Measurements from ENCODE around the gene THAP2. TPM values are rescaled to one million over a fixed set of nuclear protein-coding genes. Genes with fewer than 3 reads are reported as not detected.

THAP2 gene
- polyA plus RNA-seq, 2 of the 4 experiments (the other 2 are of a cell fraction) = 3.6 to 8.5 TPM

DNA sequence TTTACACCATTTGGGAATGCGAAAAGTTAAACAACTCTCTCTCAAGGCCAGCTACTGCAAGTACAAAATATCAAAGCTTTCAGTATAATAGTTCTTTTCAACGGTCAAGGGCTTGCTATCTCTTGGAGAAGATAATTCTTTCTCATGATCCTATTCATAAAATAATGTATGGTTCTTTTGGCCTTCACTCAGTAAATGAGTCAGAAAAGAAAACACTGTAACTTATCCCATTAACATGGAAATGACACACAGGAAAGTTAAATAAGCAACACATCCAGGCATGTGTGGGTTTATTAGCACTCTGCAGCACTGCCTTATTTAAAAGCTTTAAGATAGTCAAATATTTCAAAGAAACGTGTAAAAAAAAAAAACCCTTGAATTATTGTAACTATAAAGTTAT, 37.3 kb upstream of the THAP2 start (continued):
- TF ChIP-seq, protein P1, sequence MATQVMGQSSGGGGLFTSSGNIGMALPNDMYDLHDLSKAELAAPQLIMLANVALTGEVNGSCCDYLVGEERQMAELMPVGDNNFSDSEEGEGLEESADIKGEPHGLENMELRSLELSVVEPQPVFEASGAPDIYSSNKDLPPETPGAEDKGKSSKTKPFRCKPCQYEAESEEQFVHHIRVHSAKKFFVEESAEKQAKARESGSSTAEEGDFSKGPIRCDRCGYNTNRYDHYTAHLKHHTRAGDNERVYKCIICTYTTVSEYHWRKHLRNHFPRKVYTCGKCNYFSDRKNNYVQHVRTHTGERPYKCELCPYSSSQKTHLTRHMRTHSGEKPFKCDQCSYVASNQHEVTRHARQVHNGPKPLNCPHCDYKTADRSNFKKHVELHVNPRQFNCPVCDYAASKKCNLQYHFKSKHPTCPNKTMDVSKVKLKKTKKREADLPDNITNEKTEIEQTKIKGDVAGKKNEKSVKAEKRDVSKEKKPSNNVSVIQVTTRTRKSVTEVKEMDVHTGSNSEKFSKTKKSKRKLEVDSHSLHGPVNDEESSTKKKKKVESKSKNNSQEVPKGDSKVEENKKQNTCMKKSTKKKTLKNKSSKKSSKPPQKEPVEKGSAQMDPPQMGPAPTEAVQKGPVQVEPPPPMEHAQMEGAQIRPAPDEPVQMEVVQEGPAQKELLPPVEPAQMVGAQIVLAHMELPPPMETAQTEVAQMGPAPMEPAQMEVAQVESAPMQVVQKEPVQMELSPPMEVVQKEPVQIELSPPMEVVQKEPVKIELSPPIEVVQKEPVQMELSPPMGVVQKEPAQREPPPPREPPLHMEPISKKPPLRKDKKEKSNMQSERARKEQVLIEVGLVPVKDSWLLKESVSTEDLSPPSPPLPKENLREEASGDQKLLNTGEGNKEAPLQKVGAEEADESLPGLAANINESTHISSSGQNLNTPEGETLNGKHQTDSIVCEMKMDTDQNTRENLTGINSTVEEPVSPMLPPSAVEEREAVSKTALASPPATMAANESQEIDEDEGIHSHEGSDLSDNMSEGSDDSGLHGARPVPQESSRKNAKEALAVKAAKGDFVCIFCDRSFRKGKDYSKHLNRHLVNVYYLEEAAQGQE (IDR thresholded peaks at IDR 0.05) = no peak
- TF ChIP-seq TFCP2L1 (CRISPR knock-in tag; IDR thresholded peaks at IDR 0.05) (no peak), JUN (IDR thresholded peaks at IDR 0.05) (no peak), FOSB (CRISPR knock-in tag; IDR thresholded peaks at IDR 0.05) (no peak), ZNF302 (CRISPR knock-in tag; IDR thresholded peaks at IDR 0.05) (no peak), POLR2A (IDR thresholded peaks at IDR 0.05; ENCODE audit: low read length) (no peak), TP53 (CRISPR knock-in tag; IDR thresholded peaks at IDR 0.05) (no peak), RNF2 (IDR thresholded peaks at IDR 0.05; ENCODE audit: borderline replicate concordance, low read depth) (no peak)

DNA sequence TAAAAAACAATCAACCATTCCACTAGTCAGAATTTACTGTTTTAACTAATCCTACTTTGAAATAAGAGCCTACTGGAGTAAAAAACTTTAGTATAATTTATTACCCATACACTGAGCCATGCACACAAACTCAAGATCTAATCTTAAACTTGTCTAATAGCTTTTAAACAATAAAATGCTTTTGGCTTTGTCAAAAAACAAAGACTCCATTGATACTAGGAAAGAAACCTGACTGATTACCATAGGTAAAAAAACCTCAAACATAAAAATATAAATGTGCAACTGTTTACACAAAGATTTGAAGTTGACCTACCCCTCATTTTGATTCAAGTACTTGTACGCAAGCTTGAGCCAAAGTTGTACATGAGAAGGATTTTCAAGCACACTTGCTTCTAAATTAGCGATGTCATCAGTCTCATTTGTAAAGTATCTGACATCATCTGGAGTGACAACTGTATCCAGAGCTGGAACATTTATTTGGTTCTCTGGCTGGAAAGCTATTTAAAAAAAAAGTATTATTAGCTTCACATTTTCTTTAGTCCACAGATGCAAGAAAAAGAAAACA, 36.6 kb upstream of the THAP2 start:
- ATAC-seq = no peak
- WGBS (ENCODE audit: missing lambda C conversion rate) = 91% methylated on average over 2 of the region's 2 CpGs
- POLR2A ChIA-PET = no interaction called here
- Histone ChIP-seq H3K27ac (no peak overlapping the region), H3K4me2 (no peak overlapping the region), H3K9me3 (no peaks in the 10 kb centered on the region), H3K4me1 (no peaks in the 10 kb centered on the region), H3K4me3 (no peak overlapping the region)
- FAIRE-seq = no peak
- CTCF ChIA-PET = interaction anchor here (0.5 to 1.9 kb wide), 2 partner anchors 9 to 11 kb away, joined by 3 to 6 read pairs; no protein-coding TSS in a partner anchor
- DNase-seq (ENCODE audit: low read depth in 1 of 2, low spot score in 1 of 2) = no peak
- no peak for TF ChIP-seq RNF2 (IDR thresholded peaks at IDR 0.05; ENCODE audit: borderline replicate concordance, low read depth)
- no peak for TF ChIP-seq CEBPB (IDR thresholded peaks at IDR 0.05)
- no peak for TF ChIP-seq CHD2 (IDR thresholded peaks at IDR 0.05; ENCODE audit: low read length, partially characterized antibody)
- TF ChIP-seq, protein P2, sequence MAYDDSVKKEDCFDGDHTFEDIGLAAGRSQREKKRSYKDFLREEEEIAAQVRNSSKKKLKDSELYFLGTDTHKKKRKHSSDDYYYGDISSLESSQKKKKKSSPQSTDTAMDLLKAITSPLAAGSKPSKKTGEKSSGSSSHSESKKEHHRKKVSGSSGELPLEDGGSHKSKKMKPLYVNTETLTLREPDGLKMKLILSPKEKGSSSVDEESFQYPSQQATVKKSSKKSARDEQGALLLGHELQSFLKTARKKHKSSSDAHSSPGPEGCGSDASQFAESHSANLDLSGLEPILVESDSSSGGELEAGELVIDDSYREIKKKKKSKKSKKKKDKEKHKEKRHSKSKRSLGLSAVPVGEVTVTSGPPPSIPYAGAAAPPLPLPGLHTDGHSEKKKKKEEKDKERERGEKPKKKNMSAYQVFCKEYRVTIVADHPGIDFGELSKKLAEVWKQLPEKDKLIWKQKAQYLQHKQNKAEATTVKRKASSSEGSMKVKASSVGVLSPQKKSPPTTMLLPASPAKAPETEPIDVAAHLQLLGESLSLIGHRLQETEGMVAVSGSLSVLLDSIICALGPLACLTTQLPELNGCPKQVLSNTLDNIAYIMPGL (CRISPR knock-in tag; IDR thresholded peaks at IDR 0.05; ENCODE audit: borderline replicate concordance) = no peak
- TF ChIP-seq, protein P3, sequence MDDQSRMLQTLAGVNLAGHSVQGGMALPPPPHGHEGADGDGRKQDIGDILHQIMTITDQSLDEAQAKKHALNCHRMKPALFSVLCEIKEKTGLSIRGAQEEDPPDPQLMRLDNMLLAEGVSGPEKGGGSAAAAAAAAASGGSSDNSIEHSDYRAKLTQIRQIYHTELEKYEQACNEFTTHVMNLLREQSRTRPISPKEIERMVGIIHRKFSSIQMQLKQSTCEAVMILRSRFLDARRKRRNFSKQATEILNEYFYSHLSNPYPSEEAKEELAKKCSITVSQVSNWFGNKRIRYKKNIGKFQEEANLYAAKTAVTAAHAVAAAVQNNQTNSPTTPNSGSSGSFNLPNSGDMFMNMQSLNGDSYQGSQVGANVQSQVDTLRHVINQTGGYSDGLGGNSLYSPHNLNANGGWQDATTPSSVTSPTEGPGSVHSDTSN (IDR thresholded peaks at IDR 0.05) = no peak
- no peak for TF ChIP-seq HOXB13 (CRISPR knock-in tag; IDR thresholded peaks at IDR 0.05; ENCODE audit: low read depth)
- TF ChIP-seq, protein P4, sequence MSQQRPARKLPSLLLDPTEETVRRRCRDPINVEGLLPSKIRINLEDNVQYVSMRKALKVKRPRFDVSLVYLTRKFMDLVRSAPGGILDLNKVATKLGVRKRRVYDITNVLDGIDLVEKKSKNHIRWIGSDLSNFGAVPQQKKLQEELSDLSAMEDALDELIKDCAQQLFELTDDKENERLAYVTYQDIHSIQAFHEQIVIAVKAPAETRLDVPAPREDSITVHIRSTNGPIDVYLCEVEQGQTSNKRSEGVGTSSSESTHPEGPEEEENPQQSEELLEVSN (IDR thresholded peaks at IDR 0.05; ENCODE audit: borderline replicate concordance, low read depth) = no peak
- TF ChIP-seq HDAC2 (IDR thresholded peaks at IDR 0.05) = no peak
- no peak for TF ChIP-seq POLR2AphosphoS2 (conservative IDR thresholded peaks at IDR 0.05; ENCODE audit: low read length)
- TF ChIP-seq EP300 (IDR thresholded peaks at IDR 0.05) = no peak
- TF ChIP-seq ESRRA (IDR thresholded peaks at IDR 0.05; ENCODE audit: borderline replicate concordance, low read length) = no peak
- TF ChIP-seq, protein P5, sequence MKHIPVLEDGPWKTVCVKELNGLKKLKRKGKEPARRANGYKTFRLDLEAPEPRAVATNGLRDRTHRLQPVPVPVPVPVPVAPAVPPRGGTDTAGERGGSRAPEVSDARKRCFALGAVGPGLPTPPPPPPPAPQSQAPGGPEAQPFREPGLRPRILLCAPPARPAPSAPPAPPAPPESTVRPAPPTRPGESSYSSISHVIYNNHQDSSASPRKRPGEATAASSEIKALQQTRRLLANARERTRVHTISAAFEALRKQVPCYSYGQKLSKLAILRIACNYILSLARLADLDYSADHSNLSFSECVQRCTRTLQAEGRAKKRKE (CRISPR knock-in tag; IDR thresholded peaks at IDR 0.05; ENCODE audit: low read depth) = no peak
- no peak for TF ChIP-seq HOXB5 (CRISPR knock-in tag; IDR thresholded peaks at IDR 0.05)
- no peak for TF ChIP-seq RCOR1 (IDR thresholded peaks at IDR 0.05; ENCODE audit: low read depth, low read length)
- TF ChIP-seq HEYL (CRISPR knock-in tag; IDR thresholded peaks at IDR 0.05) = no peak
- no peak for TF ChIP-seq CBX8 (IDR thresholded peaks at IDR 0.05)
- no peak for TF ChIP-seq BHLHE40 (IDR thresholded peaks at IDR 0.05; ENCODE audit: low read depth, low read length)
- TF ChIP-seq RFX5 (IDR thresholded peaks at IDR 0.05) = no peak
